H9 (cell line): Measurements from ENCODE around the gene ZNF385B. TPM values are rescaled to one million over a fixed set of nuclear protein-coding genes. Genes with fewer than 3 reads are reported as not detected.

Experiments
- DNase-seq: peaks from one replicate; pipeline ENCODE4 v3.0.0-alpha.2; 2017
- H2AFZ ChIP-seq: one replicate; pipeline ENCODE4 v1.6.1; 2013; ENCODE audit warnings: mild to moderate bottlenecking, low read length, control low read depth, moderate library complexity
- H2AK5ac ChIP-seq: 2 replicates; pipeline ENCODE4 v1.6.1; 2013; ENCODE audit warnings: low read length, control low read depth, mixed read lengths; ENCODE audit not compliant: insufficient read length
- H2BK120ac ChIP-seq: one replicate; pipeline ENCODE4 v1.6.1; 2013; ENCODE audit warnings: low read depth, mild to moderate bottlenecking, low read length, control low read depth, inconsistent platforms; ENCODE audit not compliant: poor library complexity, severe bottlenecking
- H2BK12ac ChIP-seq: 2 replicates; pipeline ENCODE4 v1.6.1; 2013; ENCODE audit warnings: low read length, control low read depth, mixed read lengths, low read depth; ENCODE audit not compliant: insufficient read length
- H2BK15ac ChIP-seq: 2 replicates; pipeline ENCODE4 v1.6.1; 2013; ENCODE audit warnings: low read depth, low read length, control low read depth
- H2BK20ac ChIP-seq: one replicate; pipeline ENCODE4 v1.6.1; 2013; ENCODE audit warnings: low read depth, mild to moderate bottlenecking, low read length, control low read depth, inconsistent platforms; ENCODE audit not compliant: poor library complexity, severe bottlenecking
- H2BK5ac ChIP-seq: 2 replicates; pipeline ENCODE4 v1.6.1; 2013; ENCODE audit warnings: low read length, control low read depth, mixed read lengths; ENCODE audit not compliant: insufficient read length
- H3K14ac ChIP-seq: 2 replicates; pipeline ENCODE4 v1.6.1; 2013; ENCODE audit warnings: low read length, control low read depth; ENCODE audit not compliant: insufficient read depth
- H3K18ac ChIP-seq: 2 replicates; pipeline ENCODE4 v1.6.1; 2013; ENCODE audit warnings: low read depth, mild to moderate bottlenecking, mixed read lengths, low read length, control low read depth; ENCODE audit not compliant: insufficient read length
- H3K23ac ChIP-seq: 2 replicates; pipeline ENCODE4 v1.6.1; 2013; ENCODE audit warnings: low read length, control low read depth, mixed read lengths, low read depth; ENCODE audit not compliant: insufficient read length
- H3K23me2 ChIP-seq: 2 replicates; pipeline ENCODE4 v1.6.1; 2013; ENCODE audit warnings: low read depth, mild to moderate bottlenecking, mixed read lengths, low read length, control low read depth; ENCODE audit not compliant: insufficient read length, poor library complexity, severe bottlenecking
- H3K27ac ChIP-seq: 2 replicates; pipeline ENCODE4 v1.5.1; 2013; ENCODE audit warnings: low read length, control low read depth, mixed read lengths, low read depth; ENCODE audit not compliant: insufficient read length
- H3K27me3 ChIP-seq: 2 replicates; pipeline ENCODE4 v1.6.1; 2013; ENCODE audit warnings: low read length, control low read depth, inconsistent platforms; ENCODE audit not compliant: insufficient read depth
- H3K4ac ChIP-seq: 2 replicates; pipeline ENCODE4 v1.6.1; 2013; ENCODE audit warnings: low read depth, mild to moderate bottlenecking, control low read depth, inconsistent platforms, low read length, moderate library complexity
- H3K4me1 ChIP-seq: 2 replicates; pipeline ENCODE4 v1.6.1; 2013; ENCODE audit warnings: low read length, control low read depth, inconsistent platforms; ENCODE audit not compliant: insufficient read depth
- H3K4me2 ChIP-seq: 2 replicates; pipeline ENCODE4 v1.6.1; 2013; ENCODE audit warnings: low read length, control low read depth, mixed read lengths; ENCODE audit not compliant: insufficient read length, insufficient read depth
- H3K56ac ChIP-seq: 2 replicates; pipeline ENCODE4 v1.6.1; 2013; ENCODE audit warnings: low read depth, mild to moderate bottlenecking, mixed read lengths, low read length, control low read depth; ENCODE audit not compliant: insufficient read length
- H3K79me1 ChIP-seq: 2 replicates; pipeline ENCODE4 v1.6.1; 2013; ENCODE audit warnings: low read depth, mild to moderate bottlenecking, moderate library complexity, low read length, control low read depth, inconsistent platforms; ENCODE audit not compliant: insufficient read depth, poor library complexity, severe bottlenecking
- H3K79me2 ChIP-seq: 2 replicates; pipeline ENCODE4 v1.6.1; 2013; ENCODE audit warnings: low read length, control low read depth, inconsistent platforms; ENCODE audit not compliant: insufficient read depth
- H3K9ac ChIP-seq: 2 replicates; pipeline ENCODE4 v1.6.1; 2013; ENCODE audit warnings: low read length, control low read depth, mixed read lengths; ENCODE audit not compliant: insufficient read length; ENCODE audit errors: extremely low read depth
- H3K9me3 ChIP-seq: one replicate; pipeline ENCODE4 v1.6.1; 2013; ENCODE audit warnings: low read depth, low read length, inconsistent platforms; ENCODE audit not compliant: control insufficient read depth
- H3T11ph ChIP-seq: one replicate; pipeline ENCODE4 v1.6.1; 2013; ENCODE audit warnings: mild to moderate bottlenecking, low read length, control low read depth, inconsistent platforms
- H4K20me1 ChIP-seq: one replicate; pipeline ENCODE4 v1.6.1; 2013; ENCODE audit not compliant: control insufficient read depth, insufficient read length, insufficient read depth
- H4K5ac ChIP-seq: 2 replicates; pipeline ENCODE4 v1.6.1; 2013; ENCODE audit warnings: low read depth, mild to moderate bottlenecking, mixed read lengths, low read length, control low read depth; ENCODE audit not compliant: insufficient read length
- H4K8ac ChIP-seq: replicated peaks from 2 replicates; pipeline ENCODE4 v1.6.1; 2013; ENCODE audit warnings: low read length, control low read depth, mixed read lengths, low read depth; ENCODE audit not compliant: insufficient read length
- H4K91ac ChIP-seq: 2 replicates; pipeline ENCODE4 v1.6.1; 2013; ENCODE audit warnings: low read depth, mild to moderate bottlenecking, moderate library complexity, mixed read lengths, low read length, control low read depth; ENCODE audit not compliant: insufficient read length
- H3K27ac Mint-ChIP-seq, 3 experiments: 2 replicates in 2 of 3; 3 replicates in 1 of 3; pipeline ENCODE4 v1.8.0; 2020 to 2021; ENCODE audit warnings: mixed read lengths in 3 of 3, mild to moderate bottlenecking in 1 of 3, moderate library complexity in 1 of 3
- H3K27me3 Mint-ChIP-seq: 2 replicates; pipeline ENCODE4 v1.8.0; 2021; ENCODE audit warnings: low read depth, mild to moderate bottlenecking, moderate library complexity, mixed read lengths
- H3K36me3 Mint-ChIP-seq, 3 experiments: 2 replicates in 2 of 3; 3 replicates in 1 of 3; pipeline ENCODE4 v1.8.0; 2020 to 2021; ENCODE audit warnings: low read depth in 3 of 3, mixed read lengths in 3 of 3; ENCODE audit not compliant: insufficient read depth in 1 of 3
- H3K4me1 Mint-ChIP-seq, 2 experiments: 2 replicates each; pipeline ENCODE4 v1.8.0; 2020; ENCODE audit warnings: mixed read lengths in 2 of 2
- H3K4me3 Mint-ChIP-seq, 2 experiments: 2 replicates in 1 of 2; 3 replicates in 1 of 2; pipeline ENCODE4 v1.8.0; 2020 to 2021; ENCODE audit warnings: mild to moderate bottlenecking in 2 of 2, mixed read lengths in 2 of 2, moderate library complexity in 1 of 2
- H3K9me3 Mint-ChIP-seq, 2 experiments: 2 replicates in 1 of 2; 3 replicates in 1 of 2; pipeline ENCODE4 v1.8.0; 2020; ENCODE audit warnings: mild to moderate bottlenecking in 2 of 2, mixed read lengths in 2 of 2, moderate library complexity in 1 of 2
- WGBS: extraction: QIAGEN DNeasy Blood & Tissue Kit; methylation state at CpG from one replicate; pipeline ENCODE4 v1.1.7; 2013; ENCODE audit warnings: missing lambda C conversion rate, low lambda C conversion rate, mixed read lengths; ENCODE audit not compliant: insufficient read length; ENCODE audit errors: extremely low coverage; 5-methylcytosine and 5-hydroxymethylcytosine counted together
- total RNA-seq: library from RNA; stranded (reverse); gene quantifications from 2 replicates; pipeline ENCODE4 v1.2.1, GENCODE V29; 2021
- TF ChIP-seq, protein P1 (sequence below): fragments of 200-600 bp; sonication (generic); conservative IDR thresholded peaks from 3 replicates; pipeline ENCODE4 v1.8.0; 2021; ENCODE audit warnings: antibody characterized with exemption, mild to moderate bottlenecking

Gene ZNF385B
- total RNA-seq, 1 experiment from 2014 or later: 2.1 TPM

DNA sequence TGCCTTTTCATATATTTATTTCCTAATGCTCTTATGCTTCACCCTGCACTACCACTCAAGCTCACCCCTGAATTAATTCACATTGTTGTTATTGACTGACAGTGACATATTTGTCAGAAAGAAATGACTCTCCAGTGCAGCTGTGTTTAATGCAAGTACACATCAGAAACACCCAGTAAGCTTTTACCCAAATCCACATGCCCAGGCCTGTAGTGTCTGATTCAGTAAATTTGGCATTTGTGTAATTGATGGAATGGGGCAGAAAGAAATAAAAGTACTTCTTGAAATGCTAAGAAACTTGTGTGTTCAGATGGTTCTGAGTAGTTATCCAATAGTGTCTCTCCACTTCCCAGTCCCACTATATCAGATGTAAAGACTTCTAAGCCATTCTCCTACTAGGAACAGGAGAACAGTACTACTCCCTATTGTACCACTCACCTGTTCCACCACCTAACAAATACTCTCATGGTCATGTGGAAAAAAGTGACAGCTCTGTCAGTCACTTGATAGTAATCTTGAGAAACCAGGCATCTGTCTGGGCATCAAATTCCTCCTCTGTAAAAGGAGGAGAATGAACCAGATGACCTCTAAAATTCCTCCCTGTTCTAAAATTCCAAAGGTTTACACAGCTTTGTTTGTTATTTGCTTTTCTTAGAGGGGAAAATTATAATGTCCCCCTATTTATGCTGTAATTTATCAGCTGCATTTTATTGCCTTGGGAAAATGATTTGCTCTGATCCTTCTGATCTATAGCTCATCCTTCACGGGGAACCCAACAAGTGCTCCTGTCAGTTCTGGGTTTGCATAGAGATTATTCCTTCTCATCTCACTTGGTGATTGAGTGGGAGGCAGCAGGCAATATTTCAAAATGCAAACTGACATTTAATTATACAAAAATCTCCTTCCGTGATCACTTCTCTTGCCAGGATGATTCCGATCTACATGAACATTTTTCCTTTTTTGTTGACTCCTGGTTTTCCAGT, 70.9 kb downstream of the ZNF385B start:
- Mint-ChIP-seq H3K4me1 (peaks cover 6 to 9% of the 10 kb centered on the region in 2 experiments), H3K36me3 (no peaks in the 10 kb centered on the region), H3K4me3 (no peak overlapping the region), H3K27ac (no peak overlapping the region), H3K9me3 (no peaks in the 10 kb centered on the region), H3K27me3 (no peaks in the 10 kb centered on the region)
- Histone ChIP-seq H4K91ac (no peak overlapping the region), H3K14ac (no peak overlapping the region), H2BK120ac (no peak overlapping the region), H4K20me1 (no peaks in the 10 kb centered on the region), H2BK15ac (no peak overlapping the region), H3T11ph (no peak overlapping the region), H3K79me2 (no peaks in the 10 kb centered on the region), H2AFZ (no peak overlapping the region), H2BK12ac (no peak overlapping the region), H2AK5ac (no peak overlapping the region), H2BK20ac (no peak overlapping the region), H3K23ac (no peak overlapping the region), H3K4me2 (no peak overlapping the region), H3K18ac (no peak overlapping the region), H3K27me3 (no peaks in the 10 kb centered on the region), H2BK5ac (no peak overlapping the region), H3K79me1 (no peaks in the 10 kb centered on the region), H4K8ac (no peak overlapping the region), H3K9ac (no peak overlapping the region), H3K4ac (no peak overlapping the region), H4K5ac (no peak overlapping the region), H3K23me2 (no peaks in the 10 kb centered on the region), H3K4me1 (no peaks in the 10 kb centered on the region), H3K56ac (no peak overlapping the region), H3K9me3 (no peaks in the 10 kb centered on the region), H3K27ac (no peak overlapping the region)
- WGBS: no CpG with 5 or more reads among the region's 3 CpGs
- TF ChIP-seq, protein P1, sequence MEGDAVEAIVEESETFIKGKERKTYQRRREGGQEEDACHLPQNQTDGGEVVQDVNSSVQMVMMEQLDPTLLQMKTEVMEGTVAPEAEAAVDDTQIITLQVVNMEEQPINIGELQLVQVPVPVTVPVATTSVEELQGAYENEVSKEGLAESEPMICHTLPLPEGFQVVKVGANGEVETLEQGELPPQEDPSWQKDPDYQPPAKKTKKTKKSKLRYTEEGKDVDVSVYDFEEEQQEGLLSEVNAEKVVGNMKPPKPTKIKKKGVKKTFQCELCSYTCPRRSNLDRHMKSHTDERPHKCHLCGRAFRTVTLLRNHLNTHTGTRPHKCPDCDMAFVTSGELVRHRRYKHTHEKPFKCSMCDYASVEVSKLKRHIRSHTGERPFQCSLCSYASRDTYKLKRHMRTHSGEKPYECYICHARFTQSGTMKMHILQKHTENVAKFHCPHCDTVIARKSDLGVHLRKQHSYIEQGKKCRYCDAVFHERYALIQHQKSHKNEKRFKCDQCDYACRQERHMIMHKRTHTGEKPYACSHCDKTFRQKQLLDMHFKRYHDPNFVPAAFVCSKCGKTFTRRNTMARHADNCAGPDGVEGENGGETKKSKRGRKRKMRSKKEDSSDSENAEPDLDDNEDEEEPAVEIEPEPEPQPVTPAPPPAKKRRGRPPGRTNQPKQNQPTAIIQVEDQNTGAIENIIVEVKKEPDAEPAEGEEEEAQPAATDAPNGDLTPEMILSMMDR: no peak
- no peak for DNase-seq
